ENCODE measurements around the gene CNOT3. TPM values are rescaled to one million over a fixed set of nuclear protein-coding genes. Genes with fewer than 3 reads are reported as not detected.

Gene CNOT3
- total and polyA plus RNA-seq, 2 donors (not counting 3 experiments of a cell fraction or from before 2014, with no cell fraction given), result 20.4 to 74.7 TPM

- H3K9me1 ChIP-seq (replicated peaks; ENCODE audit: control insufficient read depth, extremely low read depth, insufficient read depth, low read length), result no peaks in the 10 kb centered on the region
- H3K27me3 ChIP-seq (ENCODE audit: control insufficient read depth in 2 of 2, insufficient read depth in 2 of 2, low read length in 2 of 2), result no peaks in the 10 kb centered on the region
- no peak overlapping the region for H3K9ac ChIP-seq (replicated peaks; ENCODE audit: extremely low read depth, insufficient read depth, low read length)
- no peak for FAIRE-seq
- no peak for DNase-seq (ENCODE audit: low read depth, low spot score)
- H3K36me3 ChIP-seq (ENCODE audit: control insufficient read depth in 2 of 2, extremely low read depth in 1 of 2, insufficient read depth in 2 of 2, low read length in 2 of 2), result peaks cover 7 to 46% of the 10 kb centered on the region in 2 experiments
- no peak for TF ChIP-seq MYC (IDR thresholded peaks at IDR 0.05; ENCODE audit: low read depth, low read length)
- no peak for TF ChIP-seq POLR2A (IDR thresholded peaks at IDR 0.05; ENCODE audit: low read depth, low read length)
- TF ChIP-seq CTCF (IDR thresholded peaks at IDR 0.05; ENCODE audit: extremely low read depth in 1 of 2, insufficient read depth in 1 of 2, low read depth in 1 of 2, low read length in 2 of 2), result no peak
- no peak for TF ChIP-seq FOS (IDR thresholded peaks at IDR 0.05; ENCODE audit: borderline replicate concordance, insufficient read depth, low read length)
- no peak for TF ChIP-seq EZH2 (IDR thresholded peaks at IDR 0.05; ENCODE audit: borderline replicate concordance, low read depth, low read length, severe bottlenecking)
- no peak for TF ChIP-seq MAX (IDR thresholded peaks at IDR 0.05; ENCODE audit: insufficient read depth, insufficient read length)
- no peak for TF ChIP-seq JUN (IDR thresholded peaks at IDR 0.05; ENCODE audit: borderline replicate concordance, insufficient read depth, insufficient read length, low read depth)
- TF ChIP-seq POLR2AphosphoS5 (IDR thresholded peaks at IDR 0.05; ENCODE audit: insufficient read depth, low read depth, low read length), result no peak
- TF ChIP-seq GATA2 (IDR thresholded peaks at IDR 0.05; ENCODE audit: insufficient read depth, insufficient read length, low read depth, low read length), result no peak
- no peak overlapping the region for H3K27ac ChIP-seq (ENCODE audit: insufficient read depth, low read depth, low read length)
- BruUV-seq (replicated peaks), result no TSS peak
- no peak overlapping the region for H3K4me2 ChIP-seq (ENCODE audit: insufficient read depth, low read length)
- H3K4me1 ChIP-seq (ENCODE audit: control insufficient read depth, extremely low read depth, insufficient read depth, low read length), result peaks cover 18% of the 10 kb centered on the region
- ChIA-PET POLR2A (interaction anchor here (1.1 kb wide), 1 partner anchor 20 kb away, joined by 3 read pairs; no protein-coding TSS in a partner anchor), CTCF (no interaction called here)
- H3K9me3 ChIP-seq (replicated peaks; ENCODE audit: control insufficient read depth, insufficient read depth, low read length), result no peaks in the 10 kb centered on the region
- H2AFZ ChIP-seq (ENCODE audit: low read depth, low read length), result no peak overlapping the region
- dilution Hi-C loops (cut with MboI; ENCODE audit: extremely low pct_ligation_motif_present, low sequenced_read_pairs), result no loop called here
- intact Hi-C loops (cut with micrococcal nuclease), result no loop called here
- no peak overlapping the region for H3K4me3 ChIP-seq (replicated peaks in 1 of 3; ENCODE audit: insufficient read depth in 1 of 3, low read depth in 1 of 3, low read length in 3 of 3)
- peaks cover 4% of the 10 kb centered on the region for H3K79me2 ChIP-seq (ENCODE audit: control insufficient read depth, insufficient read depth, low read length)
- H4K20me1 ChIP-seq (replicated peaks; ENCODE audit: control insufficient read depth, extremely low read depth, insufficient read depth, low read length), result no peaks in the 10 kb centered on the region
These were observed 19.4 kb downstream of the CNOT3 start for GRCh38 chr19:54156953-54157352.

Measured in endothelial cell of umbilical vein (primary cell).